ENCODE data around the gene GNB3. TPM values are rescaled to one million over a fixed set of nuclear protein-coding genes. Genes with fewer than 3 reads are reported as not detected.

Gene GNB3
- total and polyA plus RNA-seq, 9 of the 15 experiments (the other 6 are each of a cell fraction or from before 2014, with no cell fraction given): 1.4 to 5.8 (median 2.0) TPM

GRCh38 chr12:6850796-6851152, 10.0 kb downstream of the GNB3 start (continued):
- no peak for TF ChIP-seq MTA1 (IDR thresholded peaks at IDR 0.05; ENCODE audit: borderline replicate concordance)
- no peak for TF ChIP-seq MCM7 (IDR thresholded peaks at IDR 0.05)
- TF ChIP-seq FOXK1 (CRISPR knock-in tag; IDR thresholded peaks at IDR 0.05; ENCODE audit: borderline replicate concordance): no peak
- TF ChIP-seq ZNF79 (CRISPR knock-in tag; IDR thresholded peaks at IDR 0.05; ENCODE audit: low read depth): no peak
- TF ChIP-seq ZNF316 (IDR thresholded peaks at IDR 0.05): no peak
- TF ChIP-seq SIN3B (IDR thresholded peaks at IDR 0.05; ENCODE audit: low read depth): no peak
- no peak for TF ChIP-seq BRD9 (IDR thresholded peaks at IDR 0.05; ENCODE audit: low read depth, partially characterized antibody)
- no peak for TF ChIP-seq ZNF384 (IDR thresholded peaks at IDR 0.05; ENCODE audit: low read depth, low read length)
- TF ChIP-seq SMAD4 (CRISPR knock-in tag; conservative IDR thresholded peaks at IDR 0.05): 0 out of 2 replicates have a peak, but pooled peaks have one; percentile 26
- TF ChIP-seq PHF21A (IDR thresholded peaks at IDR 0.05; ENCODE audit: borderline replicate concordance, low read depth): no peak
- no peak for TF ChIP-seq ZNF12 (CRISPR knock-in tag; IDR thresholded peaks at IDR 0.05)
- TF ChIP-seq DDX20 (tag; IDR thresholded peaks at IDR 0.05; ENCODE audit: low read depth): no peak
- no peak for TF ChIP-seq POLR2AphosphoS5 (IDR thresholded peaks at IDR 0.05; ENCODE audit: control insufficient read depth, insufficient read depth, low read depth, low read length)
- no peak for TF ChIP-seq ZNF23 (CRISPR knock-in tag; IDR thresholded peaks at IDR 0.05)
- TF ChIP-seq TCFL5 (CRISPR knock-in tag; conservative IDR thresholded peaks at IDR 0.05): no peak

Data from K562 (cell line).